HG02642 (cell line): ENCODE data around the gene AKAP7.
"Not testable (repeated sequence)": the region's sequence is repeated elsewhere in the genome, so short reads cannot be mapped to it uniquely, and the experiment has no call there.

Source experiments
- ATAC-seq: cut with Tn5 transposase; IDR thresholded peaks from one replicate; pipeline ENCODE4 v1.9.1; 2021; ENCODE audit warnings: mild to moderate bottlenecking; ENCODE audit not compliant: unreplicated experiment, poor library complexity

AKAP7 gene

GRCh38 chr6:131250122-131250521 lies 114.9 kb downstream of the AKAP7 start:
- ATAC-seq, result peak; percentile 86

GRCh38 chr6:131250936-131251335 lies 115.7 kb downstream of the AKAP7 start:
- ATAC-seq, result no peak

DNA sequence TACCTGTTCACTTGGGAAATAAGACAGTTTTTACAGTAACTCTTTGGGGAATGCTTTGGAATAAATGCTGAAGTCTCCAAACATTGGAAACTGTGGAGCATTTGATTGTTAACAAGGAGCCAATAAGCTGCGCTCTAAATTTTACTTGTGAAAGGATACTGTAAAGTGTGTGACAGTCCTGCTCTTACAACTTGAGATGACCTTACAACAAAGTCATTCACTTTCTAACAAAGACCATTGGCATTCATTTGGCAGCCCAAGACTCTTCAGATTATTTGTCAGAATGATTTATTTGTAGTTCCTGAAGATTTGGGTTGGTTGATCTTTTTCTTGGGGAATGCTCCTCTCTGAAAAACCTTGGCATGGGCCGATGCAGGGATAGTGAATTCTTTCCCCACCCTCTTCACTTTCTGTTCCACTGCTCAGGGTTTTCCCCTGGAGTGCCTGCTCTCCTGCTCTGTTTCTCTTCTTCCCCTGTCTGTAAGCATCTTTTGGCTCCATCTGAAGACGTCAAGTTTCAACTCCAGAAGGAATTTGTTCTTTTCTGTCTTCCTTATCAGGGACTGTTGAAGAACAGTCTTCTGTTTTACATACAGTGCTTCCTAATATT lies 116.4 kb downstream of the AKAP7 start:
- no peak for ATAC-seq

GRCh38 chr6:131255434-131255833 lies 120.2 kb downstream of the AKAP7 start:
- ATAC-seq, result no peak

DNA sequence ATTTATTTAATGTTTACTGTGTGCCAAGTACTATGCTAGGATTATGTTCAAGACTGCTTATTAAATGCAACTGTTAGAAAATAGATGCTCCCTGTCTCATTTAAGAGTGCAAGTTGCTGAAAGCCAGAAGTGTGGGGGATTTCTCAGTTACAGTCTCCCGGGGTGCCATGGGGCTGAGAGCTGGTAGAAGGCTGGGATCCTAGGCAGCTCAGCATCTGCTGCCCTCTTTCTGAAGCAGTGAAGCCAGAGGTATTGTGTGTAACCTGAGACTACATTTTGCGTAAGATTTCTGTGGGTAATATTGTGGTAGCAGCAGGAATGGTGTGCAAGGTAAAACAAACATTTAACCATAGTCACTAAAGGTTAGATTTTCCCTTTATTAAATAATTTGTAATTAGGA lies 120.6 kb downstream of the AKAP7 start:
- no peak for ATAC-seq

DNA sequence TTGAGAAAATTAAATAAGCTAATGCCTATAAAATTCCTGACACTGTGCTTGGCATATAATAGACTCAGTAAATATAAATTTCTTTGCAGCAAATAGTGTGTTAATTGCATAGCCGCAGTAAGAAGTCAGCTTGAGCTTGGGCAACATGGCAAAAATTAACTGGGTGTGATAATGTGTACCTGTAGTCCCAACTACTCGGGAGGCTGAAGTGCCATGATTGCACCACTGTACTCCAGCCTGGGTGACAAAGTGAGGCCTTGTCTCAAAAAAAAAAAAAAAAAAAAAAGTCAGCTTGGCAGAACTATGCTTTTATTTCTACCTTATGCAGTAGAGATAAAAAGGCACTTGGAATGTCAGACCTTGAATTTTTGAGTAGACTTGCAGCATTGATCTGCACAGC lies 121.8 kb downstream of the AKAP7 start:
- no peak for ATAC-seq

DNA sequence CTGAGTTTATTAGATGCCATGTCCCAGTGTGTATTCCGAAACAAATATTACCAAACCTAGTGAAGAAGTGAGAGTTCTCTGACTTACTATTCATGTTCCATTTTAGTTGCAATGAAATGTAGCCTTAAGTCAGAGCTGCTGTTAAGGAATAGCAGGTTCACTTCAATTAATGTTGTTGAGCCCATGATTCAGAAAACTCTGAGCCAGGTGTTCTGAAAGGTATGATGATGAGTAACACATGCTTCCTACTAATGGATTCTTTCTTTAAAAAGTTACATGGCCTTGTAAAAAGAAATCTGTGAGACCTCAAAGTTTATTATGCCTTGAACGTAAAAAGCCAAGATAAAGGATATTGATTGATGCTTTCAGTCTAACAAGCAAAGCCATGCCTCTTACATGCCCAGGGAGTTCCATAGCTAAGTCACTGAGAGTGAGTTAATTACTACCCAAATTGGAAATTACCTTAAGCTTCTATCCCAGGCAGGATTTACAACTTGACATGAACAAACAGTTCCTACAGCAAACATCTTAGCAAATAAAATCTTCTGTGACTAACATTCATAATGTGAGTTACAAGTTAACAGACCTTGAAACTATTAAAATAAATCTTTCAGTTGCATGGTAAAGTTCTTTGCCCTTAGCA lies 122.9 kb downstream of the AKAP7 start:
- ATAC-seq, result no peak

- ATAC-seq, result no peak
Observed at GRCh38 chr6:131258816-131259476, 123.7 kb downstream of the AKAP7 start.

DNA sequence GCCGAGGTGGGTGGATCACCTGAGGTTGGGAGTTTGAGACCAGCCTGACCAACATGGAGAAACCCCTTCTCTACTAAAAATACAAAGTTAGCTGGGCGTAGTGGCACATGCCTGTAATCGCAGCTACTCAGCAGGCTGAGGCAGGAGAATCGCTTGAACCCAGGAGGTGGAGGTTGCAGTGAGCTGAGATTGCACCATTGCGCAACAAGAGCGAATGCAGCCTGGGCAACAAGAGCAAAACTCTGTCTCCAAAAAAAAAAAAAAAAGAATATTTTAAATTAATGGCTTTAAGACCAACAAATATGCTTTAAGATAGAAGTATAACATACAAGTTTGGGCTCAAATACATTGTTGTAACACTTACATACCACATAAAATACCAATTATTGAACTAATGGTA lies 125.7 kb downstream of the AKAP7 start:
- ATAC-seq, result not testable (repeated sequence)

DNA sequence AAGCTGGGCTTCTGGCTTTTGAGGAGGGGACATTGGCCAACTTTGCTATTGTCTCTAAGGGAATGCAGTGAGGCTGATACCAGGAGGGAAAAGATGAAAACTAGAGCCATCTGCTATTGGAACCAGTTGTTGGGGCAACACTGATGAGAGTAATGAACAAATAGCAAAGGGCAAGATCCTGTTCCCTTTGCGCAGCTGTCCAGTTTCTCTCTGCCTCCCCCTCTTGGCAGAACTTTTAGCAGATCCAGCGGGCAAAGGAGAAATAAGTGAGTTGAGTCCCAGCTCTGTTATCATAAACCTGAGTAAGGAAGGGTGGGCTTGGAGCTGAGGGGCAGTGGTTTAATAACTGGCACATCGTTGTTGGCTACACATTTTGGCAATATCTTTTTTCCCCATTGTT lies 126.8 kb downstream of the AKAP7 start:
- no peak for ATAC-seq

DNA sequence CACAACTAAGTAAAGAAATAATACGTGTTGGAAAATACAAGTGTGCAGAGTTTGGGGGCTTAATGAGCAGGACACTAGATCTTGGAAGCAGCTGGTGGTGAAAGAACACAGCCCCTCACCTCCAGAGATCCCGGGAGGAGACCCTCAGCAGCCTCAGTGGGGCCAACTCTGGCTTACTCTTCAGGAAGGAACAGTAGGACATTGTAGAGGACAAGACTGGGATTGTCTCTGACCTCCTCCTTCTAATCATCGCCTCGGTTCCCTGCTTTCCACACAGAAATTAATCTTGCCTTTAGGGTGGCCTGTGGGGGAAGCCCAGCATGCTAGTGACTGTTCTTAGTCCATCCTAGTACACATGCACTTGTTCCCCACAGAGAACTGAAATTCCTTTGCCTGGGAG lies 130.7 kb downstream of the AKAP7 start:
- no peak for ATAC-seq

DNA sequence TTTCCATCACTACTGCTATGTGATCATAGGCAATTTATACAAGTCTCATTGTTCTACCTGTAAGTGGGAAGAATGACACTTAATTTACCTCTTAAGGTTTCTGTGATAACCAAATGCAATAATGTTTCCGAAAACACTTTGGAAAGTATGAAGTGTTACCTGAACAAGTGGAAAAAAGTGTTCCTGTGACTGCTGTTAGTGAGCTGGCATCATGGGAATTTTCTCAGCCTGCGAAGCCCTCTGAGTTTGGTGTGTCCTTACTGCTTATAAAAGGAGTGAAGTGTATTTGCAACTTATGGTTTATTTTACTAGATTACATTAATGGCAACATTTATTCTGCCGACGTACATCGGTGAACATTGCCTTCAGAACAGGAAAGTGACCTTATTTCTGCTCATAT lies 133.0 kb downstream of the AKAP7 start:
- ATAC-seq, result no peak

- ATAC-seq, result no peak
Observed at GRCh38 chr6:131269565-131270391, 134.5 kb downstream of the AKAP7 start.

GRCh38 chr6:131270534-131270933 lies 135.3 kb downstream of the AKAP7 start:
- ATAC-seq, result no peak

DNA sequence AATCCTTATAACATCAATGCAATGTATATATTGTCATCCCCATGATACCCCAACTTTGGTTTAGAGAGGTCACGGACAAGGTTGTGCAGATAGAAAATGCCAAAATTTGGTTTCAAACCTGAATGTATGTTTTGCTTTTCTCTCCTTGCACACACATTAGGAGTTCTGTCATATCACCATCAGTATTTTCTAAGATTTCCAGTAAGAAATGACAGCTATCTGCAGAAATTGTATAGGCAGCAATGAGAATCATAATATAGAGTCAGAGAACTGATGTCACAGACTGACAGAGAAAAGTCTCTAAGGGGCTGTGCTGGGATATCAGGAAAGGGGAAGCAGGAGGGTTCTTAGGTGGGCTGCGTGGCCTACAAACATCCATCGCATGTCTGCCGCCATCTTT lies 140.0 kb downstream of the AKAP7 start:
- ATAC-seq, result no peak

DNA sequence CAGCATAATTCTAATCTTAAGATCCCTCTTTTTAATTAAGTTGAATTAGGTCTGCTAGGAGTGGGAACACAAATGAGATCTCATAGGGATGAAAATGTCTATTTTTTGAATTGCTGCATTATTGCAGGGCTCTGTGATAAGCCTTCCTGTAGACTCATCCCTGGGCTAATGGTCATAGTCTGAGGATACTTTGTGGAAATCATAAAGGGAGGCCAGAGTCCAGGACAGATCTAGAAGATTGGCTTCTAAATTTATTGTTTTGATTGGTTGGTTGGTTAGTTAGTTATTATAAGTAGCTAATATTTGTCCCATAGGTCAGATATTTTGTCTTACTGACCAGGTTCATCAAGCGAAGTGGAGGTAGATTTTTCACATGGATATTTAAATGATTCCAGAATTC lies 142.3 kb downstream of the AKAP7 start:
- no peak for ATAC-seq

- no peak for ATAC-seq
Observed at GRCh38 chr6:131281471-131282270, 146.4 kb downstream of the AKAP7 start.

DNA sequence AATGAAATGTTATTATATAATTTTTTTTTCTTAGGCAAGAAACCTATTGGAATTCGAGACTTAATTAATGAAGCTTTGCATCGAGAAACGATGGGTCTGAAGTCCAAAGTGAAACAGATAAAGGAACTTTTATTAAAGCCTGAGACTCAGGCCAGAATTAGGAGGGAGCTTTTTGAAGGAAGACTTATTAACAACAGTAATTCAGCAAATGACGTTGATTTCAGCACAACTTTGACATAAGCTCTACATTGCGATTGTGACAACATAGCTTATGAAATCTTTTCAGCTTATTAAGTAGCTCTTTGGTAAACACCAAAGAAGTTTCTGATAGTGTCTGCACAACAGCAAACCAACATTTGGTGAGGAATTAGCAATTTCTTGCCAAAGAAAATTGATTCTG lies 147.1 kb downstream of the AKAP7 start:
- no peak for ATAC-seq

DNA sequence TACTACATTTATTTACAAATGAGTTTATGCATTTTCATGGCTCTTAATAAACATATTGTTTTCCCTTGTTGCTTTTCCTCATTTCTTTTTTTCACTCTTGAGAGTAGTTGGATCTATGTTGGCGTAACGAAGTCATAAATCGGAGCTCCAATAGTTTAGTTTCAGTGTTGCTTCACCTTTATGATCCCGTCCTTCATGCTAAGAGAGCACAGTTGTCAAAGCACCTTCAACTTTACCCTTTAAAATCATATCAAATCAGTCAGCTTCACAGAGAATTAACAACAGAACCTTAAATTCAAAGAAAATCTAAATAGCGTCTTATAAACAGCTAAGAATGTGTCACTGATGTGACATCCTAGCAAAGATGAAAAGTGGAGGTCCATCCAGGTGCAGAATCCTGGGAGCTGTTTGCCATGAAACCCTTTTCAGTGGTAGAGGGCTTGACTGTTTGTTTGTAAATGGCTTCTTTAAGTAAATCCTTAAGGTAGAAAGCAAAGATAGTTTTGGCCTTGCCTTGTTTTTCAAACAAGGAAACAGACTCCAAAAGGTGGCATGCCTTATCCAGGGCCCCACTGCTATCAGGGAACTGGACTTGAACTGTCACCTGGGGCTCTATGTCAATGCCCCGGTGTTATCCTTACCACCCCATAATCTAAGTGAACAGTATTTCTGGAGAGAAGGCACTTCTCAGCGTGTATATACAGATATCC lies 148.4 kb downstream of the AKAP7 start:
- no peak for ATAC-seq

DNA sequence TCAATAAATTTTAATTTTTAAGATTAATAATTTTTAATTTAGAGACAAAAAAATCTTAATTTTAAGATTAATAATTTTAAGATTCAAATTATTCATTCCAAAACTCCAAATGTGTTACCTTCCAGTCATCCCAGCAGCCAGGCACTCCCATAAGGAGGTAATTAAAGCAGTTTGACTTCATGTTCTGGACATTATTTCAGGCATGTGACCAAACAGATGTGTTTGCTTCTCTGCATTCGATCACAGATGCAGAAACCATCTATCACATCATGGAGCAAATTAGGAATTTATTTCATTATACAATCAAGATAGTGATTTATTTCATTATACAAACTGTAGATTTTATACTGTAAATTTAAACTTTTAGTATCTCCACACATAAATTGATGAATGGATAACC lies 150.3 kb downstream of the AKAP7 start:
- ATAC-seq, result no peak
